ENCODE results near the gene THPO.

DNA sequence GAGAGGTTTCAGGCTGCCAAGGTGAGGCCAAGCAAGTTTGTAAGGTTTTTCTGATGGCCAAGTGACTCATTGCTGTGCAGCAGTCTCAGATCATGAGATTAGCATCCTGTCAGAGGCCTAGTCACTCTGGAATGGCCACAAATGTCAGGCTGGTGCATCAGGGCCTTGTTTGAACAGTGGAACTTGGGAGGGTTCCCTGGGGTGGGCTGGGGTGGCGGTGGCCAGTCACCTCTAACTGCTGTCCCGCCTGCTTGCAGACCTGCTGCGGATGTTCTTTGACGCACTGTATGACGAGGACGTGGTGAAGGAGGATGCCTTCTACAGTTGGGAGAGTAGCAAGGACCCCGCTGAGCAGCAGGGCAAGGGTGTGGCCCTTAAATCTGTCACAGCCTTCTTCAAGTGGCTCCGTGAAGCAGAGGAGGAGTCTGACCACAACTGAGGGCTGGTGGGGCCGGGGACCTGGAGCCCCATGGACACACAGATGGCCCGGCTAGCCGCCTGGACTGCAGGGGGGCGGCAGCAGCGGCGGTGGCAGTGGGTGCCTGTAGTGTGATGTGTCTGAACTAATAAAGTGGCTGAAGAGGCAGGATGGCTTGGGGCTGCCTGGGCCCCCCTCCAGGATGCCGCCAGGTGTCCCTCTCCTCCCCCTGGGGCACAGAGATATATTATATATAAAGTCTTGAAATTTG lies 43.4 kb downstream of the THPO start:
- TF ChIP-seq, protein P1, sequence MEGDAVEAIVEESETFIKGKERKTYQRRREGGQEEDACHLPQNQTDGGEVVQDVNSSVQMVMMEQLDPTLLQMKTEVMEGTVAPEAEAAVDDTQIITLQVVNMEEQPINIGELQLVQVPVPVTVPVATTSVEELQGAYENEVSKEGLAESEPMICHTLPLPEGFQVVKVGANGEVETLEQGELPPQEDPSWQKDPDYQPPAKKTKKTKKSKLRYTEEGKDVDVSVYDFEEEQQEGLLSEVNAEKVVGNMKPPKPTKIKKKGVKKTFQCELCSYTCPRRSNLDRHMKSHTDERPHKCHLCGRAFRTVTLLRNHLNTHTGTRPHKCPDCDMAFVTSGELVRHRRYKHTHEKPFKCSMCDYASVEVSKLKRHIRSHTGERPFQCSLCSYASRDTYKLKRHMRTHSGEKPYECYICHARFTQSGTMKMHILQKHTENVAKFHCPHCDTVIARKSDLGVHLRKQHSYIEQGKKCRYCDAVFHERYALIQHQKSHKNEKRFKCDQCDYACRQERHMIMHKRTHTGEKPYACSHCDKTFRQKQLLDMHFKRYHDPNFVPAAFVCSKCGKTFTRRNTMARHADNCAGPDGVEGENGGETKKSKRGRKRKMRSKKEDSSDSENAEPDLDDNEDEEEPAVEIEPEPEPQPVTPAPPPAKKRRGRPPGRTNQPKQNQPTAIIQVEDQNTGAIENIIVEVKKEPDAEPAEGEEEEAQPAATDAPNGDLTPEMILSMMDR (IDR thresholded peaks at IDR 0.05; ENCODE audit: low read depth, low read length, missing input control) = no peak
- TF ChIP-seq NR2F2 (IDR thresholded peaks at IDR 0.05) (no peak), TAF1 (conservative IDR thresholded peaks at IDR 0.05) (no peak), FOXA2 (IDR thresholded peaks at IDR 0.05) (no peak), JUND (IDR thresholded peaks at IDR 0.05) (no peak), EGR1 (IDR thresholded peaks at IDR 0.05; ENCODE audit: low read depth in 2 of 2) (no peak), GABPA (IDR thresholded peaks at IDR 0.05 in 1 of 2, conservative IDR thresholded peaks at IDR 0.05 in 1 of 2) (no peak), FOXA1 (IDR thresholded peaks at IDR 0.05) (no peak), SP1 (IDR thresholded peaks at IDR 0.05) (no peak)
- TF ChIP-seq, protein P2, sequence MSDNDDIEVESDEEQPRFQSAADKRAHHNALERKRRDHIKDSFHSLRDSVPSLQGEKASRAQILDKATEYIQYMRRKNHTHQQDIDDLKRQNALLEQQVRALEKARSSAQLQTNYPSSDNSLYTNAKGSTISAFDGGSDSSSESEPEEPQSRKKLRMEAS (IDR thresholded peaks at IDR 0.05) = no peak
- TF ChIP-seq, protein P3, sequence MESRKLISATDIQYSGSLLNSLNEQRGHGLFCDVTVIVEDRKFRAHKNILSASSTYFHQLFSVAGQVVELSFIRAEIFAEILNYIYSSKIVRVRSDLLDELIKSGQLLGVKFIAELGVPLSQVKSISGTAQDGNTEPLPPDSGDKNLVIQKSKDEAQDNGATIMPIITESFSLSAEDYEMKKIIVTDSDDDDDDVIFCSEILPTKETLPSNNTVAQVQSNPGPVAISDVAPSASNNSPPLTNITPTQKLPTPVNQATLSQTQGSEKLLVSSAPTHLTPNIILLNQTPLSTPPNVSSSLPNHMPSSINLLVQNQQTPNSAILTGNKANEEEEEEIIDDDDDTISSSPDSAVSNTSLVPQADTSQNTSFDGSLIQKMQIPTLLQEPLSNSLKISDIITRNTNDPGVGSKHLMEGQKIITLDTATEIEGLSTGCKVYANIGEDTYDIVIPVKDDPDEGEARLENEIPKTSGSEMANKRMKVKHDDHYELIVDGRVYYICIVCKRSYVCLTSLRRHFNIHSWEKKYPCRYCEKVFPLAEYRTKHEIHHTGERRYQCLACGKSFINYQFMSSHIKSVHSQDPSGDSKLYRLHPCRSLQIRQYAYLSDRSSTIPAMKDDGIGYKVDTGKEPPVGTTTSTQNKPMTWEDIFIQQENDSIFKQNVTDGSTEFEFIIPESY (IDR thresholded peaks at IDR 0.05) = no peak
- TF ChIP-seq, protein P4, sequence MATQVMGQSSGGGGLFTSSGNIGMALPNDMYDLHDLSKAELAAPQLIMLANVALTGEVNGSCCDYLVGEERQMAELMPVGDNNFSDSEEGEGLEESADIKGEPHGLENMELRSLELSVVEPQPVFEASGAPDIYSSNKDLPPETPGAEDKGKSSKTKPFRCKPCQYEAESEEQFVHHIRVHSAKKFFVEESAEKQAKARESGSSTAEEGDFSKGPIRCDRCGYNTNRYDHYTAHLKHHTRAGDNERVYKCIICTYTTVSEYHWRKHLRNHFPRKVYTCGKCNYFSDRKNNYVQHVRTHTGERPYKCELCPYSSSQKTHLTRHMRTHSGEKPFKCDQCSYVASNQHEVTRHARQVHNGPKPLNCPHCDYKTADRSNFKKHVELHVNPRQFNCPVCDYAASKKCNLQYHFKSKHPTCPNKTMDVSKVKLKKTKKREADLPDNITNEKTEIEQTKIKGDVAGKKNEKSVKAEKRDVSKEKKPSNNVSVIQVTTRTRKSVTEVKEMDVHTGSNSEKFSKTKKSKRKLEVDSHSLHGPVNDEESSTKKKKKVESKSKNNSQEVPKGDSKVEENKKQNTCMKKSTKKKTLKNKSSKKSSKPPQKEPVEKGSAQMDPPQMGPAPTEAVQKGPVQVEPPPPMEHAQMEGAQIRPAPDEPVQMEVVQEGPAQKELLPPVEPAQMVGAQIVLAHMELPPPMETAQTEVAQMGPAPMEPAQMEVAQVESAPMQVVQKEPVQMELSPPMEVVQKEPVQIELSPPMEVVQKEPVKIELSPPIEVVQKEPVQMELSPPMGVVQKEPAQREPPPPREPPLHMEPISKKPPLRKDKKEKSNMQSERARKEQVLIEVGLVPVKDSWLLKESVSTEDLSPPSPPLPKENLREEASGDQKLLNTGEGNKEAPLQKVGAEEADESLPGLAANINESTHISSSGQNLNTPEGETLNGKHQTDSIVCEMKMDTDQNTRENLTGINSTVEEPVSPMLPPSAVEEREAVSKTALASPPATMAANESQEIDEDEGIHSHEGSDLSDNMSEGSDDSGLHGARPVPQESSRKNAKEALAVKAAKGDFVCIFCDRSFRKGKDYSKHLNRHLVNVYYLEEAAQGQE (IDR thresholded peaks at IDR 0.05) = no peak
- TF ChIP-seq, protein P5, sequence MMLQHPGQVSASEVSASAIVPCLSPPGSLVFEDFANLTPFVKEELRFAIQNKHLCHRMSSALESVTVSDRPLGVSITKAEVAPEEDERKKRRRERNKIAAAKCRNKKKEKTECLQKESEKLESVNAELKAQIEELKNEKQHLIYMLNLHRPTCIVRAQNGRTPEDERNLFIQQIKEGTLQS (IDR thresholded peaks at IDR 0.05) = no peak

Data from liver (tissue), 3 donors.